KOPT-K1 (cell line): ENCODE measurements around the gene LARGE1.
"Not testable (repeated sequence)": the region's sequence is repeated elsewhere in the genome, so short reads cannot be mapped to it uniquely, and the experiment has no call there.

Experiments
- H3K27ac ChIP-seq: fragments of 200-600 bp; sonication (generic); 2 replicates; pipeline ENCODE4 v1.5.1; 2016; ENCODE audit warnings: antibody characterized with exemption, mild to moderate bottlenecking, low read depth, low read length; ENCODE audit not compliant: poor library complexity, severe bottlenecking
- H3K36me3 ChIP-seq: fragments of 200-600 bp; sonication (generic); 2 replicates; pipeline ENCODE4 v1.5.1; 2017; ENCODE audit warnings: antibody characterized with exemption, mild to moderate bottlenecking, low read length, moderate library complexity; ENCODE audit not compliant: insufficient read depth
- H3K9me3 ChIP-seq: fragments of 200-600 bp; sonication (generic); 2 replicates; pipeline ENCODE4 v1.5.1; 2017; ENCODE audit warnings: antibody characterized with exemption, low read length, mild to moderate bottlenecking; ENCODE audit not compliant: insufficient read depth, poor library complexity, severe bottlenecking

The LARGE1 gene

DNA sequence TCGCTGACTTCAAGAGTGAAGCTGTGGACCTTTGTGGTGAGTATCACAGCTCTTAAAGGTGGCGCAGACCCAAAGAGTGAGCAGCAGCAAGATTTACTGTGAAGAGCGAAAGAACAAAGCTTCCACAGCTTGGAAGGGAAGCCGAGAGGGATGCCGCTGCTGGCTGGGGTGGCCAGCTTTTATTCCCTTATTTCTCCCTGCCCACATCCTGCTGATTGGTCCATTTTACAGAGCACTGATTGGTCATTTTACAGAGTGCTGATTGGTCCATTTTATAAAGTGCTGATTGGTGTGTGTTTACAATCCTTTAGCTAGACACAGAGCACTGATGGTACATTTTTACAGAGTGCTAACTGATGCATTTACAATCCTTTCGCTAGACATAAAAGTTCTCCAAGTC lies 353.8 kb downstream of the LARGE1 start:
- not testable (repeated sequence) for H3K27ac ChIP-seq, H3K9me3 ChIP-seq, H3K36me3 ChIP-seq

GRCh38 chr22:33565580-33565995 lies 354.7 kb downstream of the LARGE1 start:
- H3K27ac ChIP-seq, result no peak overlapping the region
- H3K36me3 ChIP-seq, result no peaks in the 10 kb centered on the region
- no peaks in the 10 kb centered on the region for H3K9me3 ChIP-seq

DNA sequence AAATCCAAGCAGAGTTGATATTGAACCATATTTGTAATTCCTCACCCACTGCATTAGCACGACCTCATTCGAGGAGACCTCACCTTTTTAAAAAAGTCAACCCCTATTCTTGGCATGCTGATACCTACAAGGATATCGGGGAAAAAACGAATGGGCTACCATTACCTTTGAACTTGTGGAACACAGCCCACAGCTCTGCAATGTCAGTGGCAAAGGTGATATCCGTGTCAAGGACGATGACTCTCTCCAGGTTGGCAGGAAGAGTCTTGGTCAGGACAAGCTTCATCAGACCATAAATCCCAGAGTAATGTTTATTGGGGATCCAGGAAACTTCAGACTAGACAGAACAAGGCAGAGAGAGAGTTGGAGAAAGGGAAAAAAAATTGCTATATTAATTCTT lies 355.6 kb downstream of the LARGE1 start:
- no peaks in the 10 kb centered on the region for H3K9me3 ChIP-seq
- H3K36me3 ChIP-seq, result no peaks in the 10 kb centered on the region
- H3K27ac ChIP-seq, result no peak overlapping the region

GRCh38 chr22:33563220-33563964 lies 356.9 kb downstream of the LARGE1 start:
- Histone ChIP-seq H3K36me3 (no peaks in the 10 kb centered on the region), H3K27ac (no peak overlapping the region), H3K9me3 (no peaks in the 10 kb centered on the region)

DNA sequence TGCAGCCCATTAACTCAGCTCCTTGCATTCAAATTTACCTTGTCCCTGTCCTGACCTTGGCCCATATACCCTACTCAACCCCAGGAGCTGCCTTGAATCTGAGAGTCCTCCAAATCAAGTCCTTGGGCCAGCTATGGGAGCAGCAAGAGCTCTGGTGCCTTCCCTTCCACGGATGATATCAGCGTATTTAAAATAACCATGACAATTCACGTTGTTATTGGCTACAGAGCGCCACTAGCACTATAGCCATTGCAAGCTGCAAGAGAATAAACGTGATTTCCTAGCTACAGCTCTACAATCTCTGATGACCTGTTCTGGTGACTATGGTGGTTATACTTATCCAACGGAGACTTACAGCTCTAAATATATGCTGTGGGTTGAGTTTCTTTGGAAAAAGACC lies 357.8 kb downstream of the LARGE1 start:
- Histone ChIP-seq H3K27ac (no peak overlapping the region), H3K9me3 (no peaks in the 10 kb centered on the region), H3K36me3 (no peaks in the 10 kb centered on the region)

GRCh38 chr22:33561149-33561807 lies 359.0 kb downstream of the LARGE1 start:
- Histone ChIP-seq H3K36me3 (no peaks in the 10 kb centered on the region), H3K27ac (no peak overlapping the region), H3K9me3 (no peaks in the 10 kb centered on the region)

DNA sequence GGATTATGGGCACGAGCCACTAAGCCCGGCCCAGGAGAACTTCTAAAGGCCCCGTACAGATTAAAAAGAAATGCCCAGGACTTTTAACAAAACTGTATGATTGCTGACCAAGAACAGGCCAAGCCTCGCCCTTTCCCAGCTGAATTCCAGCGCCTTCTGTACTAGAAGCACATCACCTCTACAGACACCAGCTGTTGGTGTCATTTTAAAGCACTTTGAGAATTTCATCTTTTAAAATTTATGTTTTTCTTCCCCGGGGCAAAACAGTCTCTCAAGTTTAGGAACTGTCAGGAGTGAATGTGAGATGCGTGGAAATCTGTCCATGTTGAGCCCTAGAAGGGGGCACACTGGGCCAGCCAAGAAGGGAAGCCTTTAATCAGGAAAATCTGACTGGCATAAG lies 362.4 kb downstream of the LARGE1 start:
- H3K27ac ChIP-seq, result no peak overlapping the region

DNA sequence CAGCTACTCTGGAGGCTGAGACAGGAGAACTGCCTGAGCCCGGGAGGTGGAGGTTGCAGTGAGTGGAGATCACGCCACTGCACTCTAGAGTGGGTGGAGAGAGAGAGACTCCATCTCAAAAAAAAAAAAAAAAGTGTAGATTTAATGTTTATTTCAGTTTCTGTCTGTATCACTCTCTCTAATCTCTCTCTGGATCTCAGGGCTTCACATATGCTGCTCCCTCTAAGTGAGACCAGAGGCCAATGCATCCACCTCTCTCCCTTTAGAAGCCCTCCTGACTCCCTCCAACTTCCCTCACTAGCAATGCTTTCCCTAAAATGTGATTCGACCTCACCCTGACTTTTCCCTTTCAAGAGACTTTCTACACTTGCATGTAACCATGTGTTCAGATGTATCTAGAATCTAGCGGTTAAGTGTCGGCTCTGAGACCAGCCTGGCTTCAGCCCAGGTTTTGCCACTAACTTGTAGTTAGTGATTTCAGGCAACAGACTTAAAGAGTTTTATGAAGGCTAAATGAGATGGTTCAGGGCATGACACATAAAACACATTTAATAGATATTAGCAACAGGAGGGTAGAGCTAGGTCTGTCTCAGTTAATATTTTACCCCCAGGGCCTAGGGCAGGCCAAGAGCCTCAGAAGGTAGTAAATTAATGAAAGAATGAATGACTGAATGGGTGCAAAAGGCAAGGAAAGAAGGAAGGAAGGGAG lies 364.3 kb downstream of the LARGE1 start:
- Histone ChIP-seq H3K9me3 (no peaks in the 10 kb centered on the region), H3K27ac (no peak overlapping the region), H3K36me3 (no peaks in the 10 kb centered on the region)

More for the DNA sequence above, 362.4 kb downstream of the LARGE1 start:
- H3K36me3 ChIP-seq, result no peaks in the 10 kb centered on the region
- no peaks in the 10 kb centered on the region for H3K9me3 ChIP-seq

GRCh38 chr22:33553493-33553892 lies 366.8 kb downstream of the LARGE1 start:
- Histone ChIP-seq H3K9me3 (no peaks in the 10 kb centered on the region), H3K27ac (no peak overlapping the region), H3K36me3 (no peaks in the 10 kb centered on the region)

DNA sequence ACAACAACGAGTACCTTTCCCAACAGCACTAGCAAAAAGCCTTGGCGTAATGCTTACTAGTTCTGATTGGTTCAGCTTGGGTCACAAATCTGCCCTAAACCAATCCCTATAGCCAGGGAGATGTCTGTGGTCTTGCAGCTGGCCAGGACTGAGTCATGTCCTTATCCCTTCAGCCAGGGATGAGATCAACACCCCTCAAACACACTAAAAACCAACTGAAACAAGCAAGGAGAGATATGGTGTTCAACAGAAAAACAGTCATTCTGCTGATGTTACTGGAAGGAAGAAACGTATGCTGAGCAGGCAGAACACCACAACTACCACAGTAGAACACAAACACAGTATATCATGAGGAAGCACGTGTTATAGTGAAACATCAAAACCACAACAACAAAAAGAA lies 375.6 kb downstream of the LARGE1 start:
- no peaks in the 10 kb centered on the region for H3K9me3 ChIP-seq
- H3K36me3 ChIP-seq, result no peaks in the 10 kb centered on the region
- no peak overlapping the region for H3K27ac ChIP-seq

DNA sequence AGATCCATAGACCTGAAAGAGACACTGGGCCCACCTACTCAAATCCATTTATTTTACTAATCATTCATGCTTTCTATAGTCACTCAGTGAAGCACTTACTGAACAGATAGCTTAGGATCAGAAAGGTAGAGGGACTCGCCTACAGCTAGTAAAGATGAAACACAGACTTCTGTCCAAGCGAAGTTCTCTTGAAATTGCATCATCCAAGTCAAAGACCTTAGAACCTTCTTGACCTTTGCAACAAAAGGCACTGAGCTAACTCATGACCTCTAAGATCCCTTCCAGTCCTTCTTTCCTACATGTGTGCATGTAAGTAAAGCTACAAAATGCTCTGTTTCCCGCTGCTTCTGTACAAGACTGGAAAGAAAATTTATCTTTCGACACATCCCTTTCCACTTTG lies 377.6 kb downstream of the LARGE1 start:
- Histone ChIP-seq H3K27ac (no peak overlapping the region), H3K9me3 (no peaks in the 10 kb centered on the region), H3K36me3 (no peaks in the 10 kb centered on the region)

DNA sequence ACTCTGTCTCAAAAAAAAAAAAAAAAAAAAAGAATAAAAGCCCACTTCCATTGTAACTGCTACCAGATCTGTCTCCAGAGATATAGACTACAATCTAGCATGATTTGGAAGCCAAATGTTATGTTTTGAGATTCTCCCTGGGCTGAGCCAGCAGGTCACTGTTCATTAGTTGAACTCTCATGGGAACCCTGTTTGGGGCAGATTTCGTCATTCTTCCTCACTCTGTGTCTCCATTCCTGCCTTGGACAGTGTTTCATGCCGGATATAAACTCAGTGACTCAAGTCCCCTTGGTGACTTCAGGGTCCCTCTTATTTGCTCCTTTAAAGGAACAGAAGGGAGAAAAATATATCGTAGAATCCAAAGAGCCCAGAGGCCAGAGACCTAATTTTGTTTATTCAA lies 378.1 kb downstream of the LARGE1 start:
- Histone ChIP-seq H3K36me3 (no peaks in the 10 kb centered on the region), H3K9me3 (no peaks in the 10 kb centered on the region), H3K27ac (no peak overlapping the region)

DNA sequence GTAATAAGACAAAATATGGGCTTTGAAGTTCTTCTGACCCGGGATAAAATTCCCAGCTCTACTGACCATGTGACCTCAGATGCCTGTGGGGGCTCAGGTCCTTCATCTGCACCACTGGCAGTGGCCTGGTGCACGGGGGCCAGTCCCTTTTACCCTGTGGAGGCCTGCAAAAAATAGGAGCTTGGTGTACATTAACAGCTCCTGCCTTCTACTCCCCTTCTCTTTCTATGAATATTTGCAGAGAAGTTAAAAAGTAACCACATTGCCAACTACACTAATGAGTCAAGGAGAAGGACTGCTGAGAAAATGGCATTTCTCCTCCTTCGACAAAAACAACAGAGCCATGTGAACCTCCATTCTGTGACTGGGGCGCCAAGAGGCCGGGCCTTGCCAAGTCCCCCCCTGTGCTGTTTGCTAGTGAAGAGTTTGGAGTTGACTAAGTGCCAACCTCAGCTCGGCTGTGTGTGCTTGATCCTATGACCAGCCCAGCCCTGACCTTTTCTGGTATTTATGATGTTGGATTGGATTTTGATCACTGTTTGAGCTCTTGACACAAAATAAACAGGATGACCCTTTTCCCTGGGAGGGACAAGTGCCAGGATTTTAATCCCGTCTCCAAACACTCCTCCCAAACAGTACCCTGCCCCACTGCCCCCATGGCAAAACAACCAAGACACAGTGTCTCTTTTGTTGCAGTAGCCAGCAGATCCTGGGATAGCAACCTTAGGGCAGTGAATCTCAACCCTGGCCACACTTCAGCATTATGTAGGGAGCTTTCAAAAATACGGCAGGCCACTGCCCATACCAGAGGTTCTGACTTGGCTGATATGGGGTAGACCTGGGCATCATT lies 380.1 kb downstream of the LARGE1 start:
- Histone ChIP-seq H3K9me3 (no peaks in the 10 kb centered on the region), H3K36me3 (no peaks in the 10 kb centered on the region), H3K27ac (no peak overlapping the region)

- Histone ChIP-seq H3K36me3 (no peaks in the 10 kb centered on the region), H3K27ac (no peak overlapping the region), H3K9me3 (no peaks in the 10 kb centered on the region)
Measured at GRCh38 chr22:33539202-33539901, 380.9 kb downstream of the LARGE1 start.
